GM11168 (cell line): ENCODE data around the gene FAF2.

Source experiments
- in situ Hi-C: fragments of 300-500 bp; cut with MboI; formaldehyde crosslinking; loops from one replicate; pipeline ENCODE4 v1.12.0; 2022; ENCODE audit warnings: low sequenced_read_pairs; ENCODE audit not compliant: unreplicated experiment

The FAF2 gene

GRCh38 chr5:176527246-176528222, 79.3 kb downstream of the FAF2 start:
- in situ Hi-C loops: no loop called here

GRCh38 chr5:176528301-176528700, 80.1 kb downstream of the FAF2 start:
- in situ Hi-C loops: no loop called here

- in situ Hi-C loops: no loop called here
These were observed 80.6 kb downstream of the FAF2 start for GRCh38 chr5:176528761-176529115.

GRCh38 chr5:176529116-176529740, 81.0 kb downstream of the FAF2 start:
- in situ Hi-C loops: no loop called here

- in situ Hi-C loops: no loop called here
These were observed 81.6 kb downstream of the FAF2 start for GRCh38 chr5:176529741-176530141.

GRCh38 chr5:176530393-176530982, 82.3 kb downstream of the FAF2 start:
- in situ Hi-C loops: no loop called here

GRCh38 chr5:176530983-176531901, 83.1 kb downstream of the FAF2 start:
- in situ Hi-C loops: no loop called here

GRCh38 chr5:176531902-176532493, 83.8 kb downstream of the FAF2 start:
- in situ Hi-C loops: no loop called here

- in situ Hi-C loops: no loop called here
These were observed 84.6 kb downstream of the FAF2 start for GRCh38 chr5:176532795-176533194.

GRCh38 chr5:176533390-176533789, 85.2 kb downstream of the FAF2 start:
- in situ Hi-C loops: no loop called here

- in situ Hi-C loops: no loop called here
These were observed 85.9 kb downstream of the FAF2 start for GRCh38 chr5:176533894-176534611.

GRCh38 chr5:176534640-176535039, 86.5 kb downstream of the FAF2 start:
- in situ Hi-C loops: no loop called here

GRCh38 chr5:176535101-176535663, 87.0 kb downstream of the FAF2 start:
- in situ Hi-C loops: no loop called here

- in situ Hi-C loops: no loop called here
These were observed 87.5 kb downstream of the FAF2 start for GRCh38 chr5:176535664-176536131.

GRCh38 chr5:176536132-176536901, 88.1 kb downstream of the FAF2 start:
- in situ Hi-C loops: no loop called here

- in situ Hi-C loops: no loop called here
These were observed 88.8 kb downstream of the FAF2 start, which contains the start of gene RNF44 for GRCh38 chr5:176536902-176537553. TSS of gene RNF44 (minus strand) at chr5:176537402. CDS start at chr5:176532472, 4,930 bp downstream.

GRCh38 chr5:176537554-176538229, 89.5 kb downstream of the FAF2 start:
- in situ Hi-C loops: no loop called here
